Measurements from ENCODE around the gene ULK4.

ULK4 gene

GRCh38 chr3:41241161-41241560 is 720.7 kb downstream of the ULK4 start:
- no peaks in the 10 kb centered on the region for H3K27me3 ChIP-seq (replicated peaks)
- no peak overlapping the region for H3K27ac ChIP-seq
- TF ChIP-seq, protein P1, sequence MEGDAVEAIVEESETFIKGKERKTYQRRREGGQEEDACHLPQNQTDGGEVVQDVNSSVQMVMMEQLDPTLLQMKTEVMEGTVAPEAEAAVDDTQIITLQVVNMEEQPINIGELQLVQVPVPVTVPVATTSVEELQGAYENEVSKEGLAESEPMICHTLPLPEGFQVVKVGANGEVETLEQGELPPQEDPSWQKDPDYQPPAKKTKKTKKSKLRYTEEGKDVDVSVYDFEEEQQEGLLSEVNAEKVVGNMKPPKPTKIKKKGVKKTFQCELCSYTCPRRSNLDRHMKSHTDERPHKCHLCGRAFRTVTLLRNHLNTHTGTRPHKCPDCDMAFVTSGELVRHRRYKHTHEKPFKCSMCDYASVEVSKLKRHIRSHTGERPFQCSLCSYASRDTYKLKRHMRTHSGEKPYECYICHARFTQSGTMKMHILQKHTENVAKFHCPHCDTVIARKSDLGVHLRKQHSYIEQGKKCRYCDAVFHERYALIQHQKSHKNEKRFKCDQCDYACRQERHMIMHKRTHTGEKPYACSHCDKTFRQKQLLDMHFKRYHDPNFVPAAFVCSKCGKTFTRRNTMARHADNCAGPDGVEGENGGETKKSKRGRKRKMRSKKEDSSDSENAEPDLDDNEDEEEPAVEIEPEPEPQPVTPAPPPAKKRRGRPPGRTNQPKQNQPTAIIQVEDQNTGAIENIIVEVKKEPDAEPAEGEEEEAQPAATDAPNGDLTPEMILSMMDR (IDR thresholded peaks at IDR 0.05; ENCODE audit: low read depth, low read length, missing control alignments) = no peak
- peaks cover 54% of the 10 kb centered on the region for H3K36me3 ChIP-seq (replicated peaks)
- in situ Hi-C loops (cut with HindIII; ENCODE audit: low pct_ligation_motif_present, low sequenced_read_pairs) = loop anchor here (25.0 kb wide), 1 partner anchor 654 kb away; no protein-coding TSS in a partner anchor
- DNase-seq = no peak
- no peak overlapping the region for H3K4me3 ChIP-seq (ENCODE audit: low read depth, low read length)

GRCh38 chr3:41239587-41239986 is 722.3 kb downstream of the ULK4 start:
- TF ChIP-seq, protein P1 (IDR thresholded peaks at IDR 0.05; ENCODE audit: low read depth, low read length, missing control alignments) = no peak
- DNase-seq = no peak
- H3K4me3 ChIP-seq (ENCODE audit: low read depth, low read length) = no peak overlapping the region
- peaks cover 69% of the 10 kb centered on the region for H3K36me3 ChIP-seq (replicated peaks)
- no peak overlapping the region for H3K27ac ChIP-seq
- in situ Hi-C loops (cut with HindIII; ENCODE audit: low pct_ligation_motif_present, low sequenced_read_pairs) = loop anchor here (25.0 kb wide), 1 partner anchor 652 kb away; no protein-coding TSS in a partner anchor
- no peaks in the 10 kb centered on the region for H3K27me3 ChIP-seq (replicated peaks)

- Histone ChIP-seq H3K27ac (no peak overlapping the region), H3K4me3 (ENCODE audit: low read depth, low read length) (no peak overlapping the region), H3K36me3 (replicated peaks) (peaks cover 86% of the 10 kb centered on the region), H3K27me3 (replicated peaks) (no peaks in the 10 kb centered on the region)
- TF ChIP-seq, protein P1 (IDR thresholded peaks at IDR 0.05; ENCODE audit: low read depth, low read length, missing control alignments) = no peak
- no peak for DNase-seq
- in situ Hi-C loops (cut with HindIII; ENCODE audit: low pct_ligation_motif_present, low sequenced_read_pairs) = loop anchor here (25.0 kb wide), 1 partner anchor 651 kb away; no protein-coding TSS in a partner anchor
These were observed 724.0 kb downstream of the ULK4 start for GRCh38 chr3:41237907-41238306.

- Histone ChIP-seq H3K36me3 (replicated peaks) (peaks cover 82% of the 10 kb centered on the region), H3K27me3 (replicated peaks) (no peaks in the 10 kb centered on the region), H3K4me3 (ENCODE audit: low read depth, low read length) (no peak overlapping the region), H3K27ac (no peak overlapping the region)
- TF ChIP-seq, protein P1 (IDR thresholded peaks at IDR 0.05; ENCODE audit: low read depth, low read length, missing control alignments) = no peak
- in situ Hi-C loops (cut with HindIII; ENCODE audit: low pct_ligation_motif_present, low sequenced_read_pairs) = loop anchor here (25.0 kb wide), 1 partner anchor 649 kb away; no protein-coding TSS in a partner anchor
- DNase-seq = no peak
These were observed 725.7 kb downstream of the ULK4 start for GRCh38 chr3:41236228-41236627.

GRCh38 chr3:41234823-41235721 is 726.8 kb downstream of the ULK4 start:
- Histone ChIP-seq H3K4me3 (ENCODE audit: low read depth, low read length) (no peak overlapping the region), H3K27me3 (replicated peaks) (no peaks in the 10 kb centered on the region), H3K27ac (no peak overlapping the region), H3K36me3 (replicated peaks) (peaks cover 81% of the 10 kb centered on the region)
- TF ChIP-seq, protein P1 (IDR thresholded peaks at IDR 0.05; ENCODE audit: low read depth, low read length, missing control alignments) = no peak
- in situ Hi-C loops (cut with HindIII; ENCODE audit: low pct_ligation_motif_present, low sequenced_read_pairs) = loop anchor here (25.0 kb wide), 1 partner anchor 648 kb away; no protein-coding TSS in a partner anchor
- no peak for DNase-seq

Data from brain microvascular endothelial cell (primary cell).